HUES64 (cell line): Measurements from ENCODE around the gene ITGA8. TPM values are rescaled to one million over a fixed set of nuclear protein-coding genes. Genes with fewer than 3 reads are reported as not detected.
"Not testable (repeated sequence)": the region's sequence is repeated elsewhere in the genome, so short reads cannot be mapped to it uniquely, and the experiment has no call there.

Source experiments
- H3K27ac ChIP-seq: 2 replicates; pipeline ENCODE4 v1.7.0; 2013; ENCODE audit warnings: low read depth, low read length, inconsistent platforms
- H3K27me3 ChIP-seq: 2 replicates; pipeline ENCODE4 v1.6.1; 2013; ENCODE audit warnings: mild to moderate bottlenecking, low read length; ENCODE audit not compliant: insufficient read depth
- H3K36me3 ChIP-seq: 2 replicates; pipeline ENCODE4 v1.6.1; 2013; ENCODE audit warnings: mild to moderate bottlenecking, low read length; ENCODE audit not compliant: insufficient read depth
- H3K4me1 ChIP-seq: 2 replicates; pipeline ENCODE4 v1.6.1; 2013; ENCODE audit warnings: mild to moderate bottlenecking, low read length, moderate library complexity; ENCODE audit not compliant: insufficient read depth
- H3K4me3 ChIP-seq: 2 replicates; pipeline ENCODE4 v1.5.1; 2013; ENCODE audit warnings: mild to moderate bottlenecking, low read length, moderate library complexity
- H3K9ac ChIP-seq: 2 replicates; pipeline ENCODE4 v1.6.1; 2013; ENCODE audit warnings: mild to moderate bottlenecking, low read depth, low read length
- H3K9me3 ChIP-seq: 2 replicates; pipeline ENCODE4 v1.6.1; 2013; ENCODE audit warnings: low read depth, low read length; ENCODE audit not compliant: insufficient read depth
- WGBS: fragments of 150-250, 120-280 bp; methylation state at CpG from one replicate; pipeline ENCODE4 v1.1.7; 2013; ENCODE audit warnings: missing lambda C conversion rate; 5-methylcytosine and 5-hydroxymethylcytosine counted together
- polyA plus RNA-seq, 2 experiments: library from polyadenylated mRNA; stranded (reverse); fragments of 50-300 nt; gene quantifications; one replicate each; pipeline ENCODE4 v1.2.3, GENCODE V29; 2013

ITGA8 gene
- 1.6 TPM for polyA plus RNA-seq (2013, experiment 1 of 2)
- 2.4 TPM for polyA plus RNA-seq (2013, experiment 2 of 2)

DNA sequence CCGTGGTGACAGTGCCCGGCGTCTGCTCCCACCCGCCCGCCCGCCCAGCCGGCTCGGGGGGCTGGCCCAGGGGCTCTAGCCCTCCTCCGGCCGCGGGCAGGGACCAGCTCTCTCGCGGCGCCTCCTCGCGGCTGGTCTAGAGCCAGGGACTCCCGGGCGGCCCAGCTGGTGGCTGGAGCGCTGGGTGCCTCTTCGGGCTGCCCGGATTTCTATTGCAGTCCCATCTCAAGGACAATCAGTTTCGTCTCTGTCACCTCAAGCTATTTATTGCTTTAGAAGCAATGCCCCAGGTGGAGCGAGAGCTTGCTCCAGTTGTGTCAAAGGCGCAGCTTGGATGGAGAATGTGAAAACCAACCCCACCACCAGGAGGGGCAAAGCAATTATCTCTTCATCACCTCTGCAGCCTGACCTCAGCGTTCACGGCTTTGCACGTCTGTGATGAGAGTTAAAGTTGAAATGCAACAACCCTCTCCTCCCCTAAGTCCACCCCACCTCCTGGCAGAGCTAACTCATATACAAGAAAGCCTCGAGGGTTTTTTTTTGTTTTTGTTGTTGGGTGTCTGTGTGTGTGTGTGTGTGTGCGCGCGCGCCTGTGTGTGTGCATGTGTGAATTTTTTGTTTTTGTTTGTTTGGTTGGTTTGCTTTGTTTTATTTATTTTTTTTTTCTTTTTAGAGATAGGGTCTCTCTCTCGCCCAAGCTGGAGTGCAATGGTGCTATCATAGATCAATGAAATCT is at the start of gene ITGA8:
TSS of gene ITGA8 (minus strand) at position 24 of the 736 bp plus-strand sequence. CDS start 151 bp downstream, outside the sequence.
- Histone ChIP-seq H3K4me3 (peak within 1 kb of the TSS; percentile 53), H3K9ac (no peak within 1 kb of the TSS), H3K27me3 (peaks cover 41% of the 10 kb centered on the region), H3K4me1 (no peaks in the 10 kb centered on the region), H3K27ac (no peak within 1 kb of the TSS), H3K36me3 (no peaks in the 10 kb centered on the region), H3K9me3 (no peaks in the 10 kb centered on the region)
- 16% methylated on average over 30 of the region's 33 CpGs for WGBS

DNA sequence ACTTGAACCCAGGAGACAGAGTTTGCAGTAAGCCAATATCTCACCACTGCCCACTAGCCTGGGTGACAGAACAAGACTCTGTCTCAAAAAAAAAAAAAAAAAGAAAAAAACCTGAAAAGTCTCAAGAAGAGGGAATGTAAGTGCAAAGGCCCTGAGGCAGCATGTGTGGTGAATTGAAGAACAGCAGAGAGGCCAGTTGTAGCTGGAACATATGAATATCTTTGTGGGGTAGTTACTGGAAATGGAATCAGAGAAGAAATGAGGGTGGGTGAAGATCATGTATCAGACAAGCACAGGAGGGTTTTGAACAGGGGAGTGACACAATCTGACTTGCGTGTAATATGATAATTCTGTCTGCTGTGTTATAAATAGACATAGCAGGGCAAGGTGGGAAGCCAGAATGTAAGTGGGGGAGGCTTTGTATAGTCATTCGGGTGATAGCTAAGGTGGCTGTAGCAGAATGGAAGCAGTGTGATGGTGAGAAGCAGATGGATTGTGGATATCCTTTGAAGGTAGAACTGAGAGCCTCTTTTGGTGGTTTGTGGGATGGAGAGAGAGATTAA is 45.3 kb upstream of the ITGA8 start:
- H3K27ac ChIP-seq = no peak overlapping the region
- H3K4me3 ChIP-seq = no peak overlapping the region
- H3K9me3 ChIP-seq = no peaks in the 10 kb centered on the region
- no peaks in the 10 kb centered on the region for H3K36me3 ChIP-seq
- WGBS = 91% methylated on average over 2 of the region's 2 CpGs
- H3K4me1 ChIP-seq = no peaks in the 10 kb centered on the region
- no peak overlapping the region for H3K9ac ChIP-seq
- no peaks in the 10 kb centered on the region for H3K27me3 ChIP-seq

DNA sequence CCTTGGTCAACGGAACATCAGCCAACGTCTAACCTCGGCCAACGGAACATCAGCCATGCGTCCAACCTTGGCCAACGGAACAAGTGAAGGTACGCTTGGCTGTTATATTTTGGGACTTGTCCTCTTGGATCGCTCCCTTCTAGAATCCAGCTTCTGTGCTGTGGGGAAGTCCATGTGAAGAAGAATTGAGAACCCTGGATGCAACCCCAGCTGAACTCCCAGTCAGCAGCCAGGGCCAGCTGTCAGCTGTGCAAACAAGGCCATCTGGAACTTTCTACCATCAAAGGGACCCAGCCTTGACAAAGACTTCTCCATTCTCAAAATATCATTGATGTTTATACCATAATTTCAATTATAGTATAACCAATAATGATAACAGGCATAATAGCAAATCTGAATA is 43.3 kb upstream of the ITGA8 start:
- no peak overlapping the region for H3K9ac ChIP-seq
- H3K4me3 ChIP-seq = no peak overlapping the region
- H3K27me3 ChIP-seq = no peaks in the 10 kb centered on the region
- no peaks in the 10 kb centered on the region for H3K4me1 ChIP-seq
- no peaks in the 10 kb centered on the region for H3K9me3 ChIP-seq
- no peak overlapping the region for H3K27ac ChIP-seq
- no peaks in the 10 kb centered on the region for H3K36me3 ChIP-seq
- WGBS = 98% methylated on average over 8 of the region's 8 CpGs

DNA sequence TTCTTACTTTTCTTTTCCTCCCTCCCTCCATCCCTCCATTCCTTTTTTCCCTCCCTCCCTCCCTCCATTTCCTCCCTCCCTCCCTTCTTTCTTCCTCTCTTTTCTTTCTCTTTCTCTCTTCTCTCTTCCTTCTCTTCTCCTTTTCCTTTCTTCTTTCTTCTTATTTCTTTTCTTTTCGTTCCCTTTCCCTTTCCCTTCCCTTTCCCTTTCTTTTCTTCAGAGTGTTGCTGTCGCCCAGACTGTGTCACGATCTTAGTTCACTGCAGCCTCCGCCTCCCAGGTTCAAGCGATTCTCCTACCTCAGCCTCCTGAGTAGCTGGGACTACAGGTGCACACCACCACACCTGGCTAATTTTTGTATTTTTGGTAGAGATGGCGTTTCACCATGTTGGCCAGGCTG is 42.5 kb upstream of the ITGA8 start:
- 93% methylated on average over 6 of the region's 6 CpGs for WGBS
- H3K36me3 ChIP-seq, H3K4me3 ChIP-seq, H3K9ac ChIP-seq, H3K9me3 ChIP-seq, H3K4me1 ChIP-seq, H3K27me3 ChIP-seq, H3K27ac ChIP-seq: not testable (repeated sequence)

DNA sequence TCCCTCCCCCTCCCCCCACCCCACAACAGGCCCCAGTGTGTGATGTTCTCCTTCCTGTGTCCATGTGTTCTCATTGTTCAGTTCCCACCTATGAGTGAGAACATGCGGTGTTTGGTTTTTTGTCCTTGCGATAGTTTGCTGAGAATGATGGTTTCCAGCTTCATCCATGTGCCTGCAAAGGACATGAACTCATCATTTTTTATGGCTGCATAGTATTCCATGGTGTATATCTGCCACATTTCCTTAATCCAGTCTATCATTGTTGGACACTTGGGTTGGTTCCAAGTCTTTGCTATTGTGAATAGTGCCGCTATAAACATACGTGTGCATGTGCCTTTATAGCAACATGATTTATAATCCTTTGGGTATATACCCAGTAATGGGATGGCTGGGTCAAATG is 41.5 kb upstream of the ITGA8 start:
- H3K9me3 ChIP-seq, H3K27ac ChIP-seq, H3K36me3 ChIP-seq, H3K4me3 ChIP-seq, H3K27me3 ChIP-seq, H3K9ac ChIP-seq, H3K4me1 ChIP-seq: not testable (repeated sequence)
- WGBS = 100% methylated on average over 2 of the region's 4 CpGs

DNA sequence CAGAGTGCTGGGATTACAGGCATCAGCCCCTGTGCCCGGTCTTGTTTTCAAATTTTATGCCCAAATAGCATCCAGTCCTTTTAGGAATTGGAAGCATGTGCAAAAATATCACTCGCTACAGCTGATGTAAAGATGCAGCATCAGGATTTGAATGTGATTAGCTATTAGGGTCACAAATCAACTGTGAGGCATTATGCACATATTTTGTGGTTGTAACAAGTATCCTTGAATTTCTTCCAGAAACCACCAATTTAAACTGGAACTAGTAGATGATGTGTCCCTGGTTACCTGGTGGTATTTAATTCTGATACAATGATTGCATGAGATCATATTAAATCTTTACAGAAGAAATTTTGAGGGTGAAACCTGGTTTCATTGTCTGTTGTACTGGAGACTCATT is 41.0 kb upstream of the ITGA8 start:
- 94% methylated on average over 2 of the region's 2 CpGs for WGBS
- no peaks in the 10 kb centered on the region for H3K4me1 ChIP-seq
- H3K9me3 ChIP-seq = no peaks in the 10 kb centered on the region
- H3K27me3 ChIP-seq = no peaks in the 10 kb centered on the region
- no peak overlapping the region for H3K9ac ChIP-seq
- H3K4me3 ChIP-seq = no peak overlapping the region
- no peaks in the 10 kb centered on the region for H3K36me3 ChIP-seq
- no peak overlapping the region for H3K27ac ChIP-seq

DNA sequence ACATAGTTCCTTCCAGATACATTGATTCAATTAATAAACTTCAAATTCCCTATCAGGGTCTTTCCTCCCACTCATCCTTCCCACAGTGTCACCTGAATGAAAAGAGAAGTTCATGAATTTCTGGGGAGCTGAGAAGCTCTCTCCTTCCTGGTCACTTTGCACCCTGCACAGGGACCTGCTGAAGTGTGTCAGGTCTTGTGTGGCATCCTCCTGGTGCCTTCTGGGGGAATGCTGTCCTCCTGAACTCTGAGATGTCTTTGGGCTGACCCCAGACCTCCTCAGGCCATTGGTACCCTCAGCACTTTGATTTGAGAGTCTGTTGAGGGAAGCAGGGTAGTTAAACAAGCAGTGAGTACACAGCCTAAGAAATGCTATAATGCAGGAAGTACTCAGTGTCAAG is 39.5 kb upstream of the ITGA8 start:
- Histone ChIP-seq H3K4me1 (no peaks in the 10 kb centered on the region), H3K9me3 (no peaks in the 10 kb centered on the region), H3K4me3 (no peak overlapping the region), H3K36me3 (no peaks in the 10 kb centered on the region), H3K27me3 (no peaks in the 10 kb centered on the region), H3K9ac (no peak overlapping the region), H3K27ac (no peak overlapping the region)

DNA sequence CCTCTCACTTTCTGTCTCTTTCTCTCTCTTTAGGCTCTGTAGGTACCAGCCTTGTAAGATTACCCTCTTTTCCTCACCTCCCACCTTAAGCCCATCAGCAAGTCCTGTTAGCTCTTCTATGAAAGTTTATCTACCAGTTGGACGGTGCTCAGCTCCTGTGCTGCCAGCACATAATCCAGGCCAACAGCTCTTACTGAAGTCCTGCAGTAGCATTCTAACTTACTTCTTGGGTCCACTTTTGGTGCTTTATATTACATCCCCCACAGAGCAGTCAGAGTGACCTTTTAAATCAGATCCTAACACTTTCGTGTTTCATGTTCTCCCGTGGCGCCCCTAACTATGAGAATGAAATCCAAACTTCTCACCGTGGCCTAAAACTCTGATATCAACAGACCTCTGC is 38.9 kb upstream of the ITGA8 start:
- H3K27ac ChIP-seq = no peak overlapping the region
- WGBS = 93% methylated on average over 5 of the region's 5 CpGs
- no peaks in the 10 kb centered on the region for H3K36me3 ChIP-seq
- H3K4me1 ChIP-seq = no peaks in the 10 kb centered on the region
- H3K9me3 ChIP-seq = no peaks in the 10 kb centered on the region
- H3K9ac ChIP-seq = no peak overlapping the region
- H3K27me3 ChIP-seq = no peaks in the 10 kb centered on the region
- H3K4me3 ChIP-seq = no peak overlapping the region

DNA sequence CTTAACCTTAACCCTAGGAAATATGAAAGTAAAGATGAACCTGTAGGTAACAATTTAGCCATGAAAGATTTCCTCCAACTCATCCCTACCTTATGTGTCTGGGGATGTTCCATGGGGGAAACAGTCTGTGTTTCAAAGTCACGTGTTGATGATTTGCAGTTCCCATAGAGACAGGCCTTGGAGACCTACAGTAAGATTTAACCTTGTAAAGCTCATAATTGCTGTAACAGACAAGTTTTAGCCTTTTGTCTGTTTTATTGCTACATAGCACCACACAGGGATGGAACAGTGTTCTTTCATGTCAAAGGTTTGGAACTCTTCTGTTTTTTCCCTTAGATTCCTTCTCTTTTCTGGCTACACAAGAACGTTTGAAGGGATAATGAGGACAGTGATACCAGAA is 35.2 kb upstream of the ITGA8 start:
- H3K9ac ChIP-seq = no peak overlapping the region
- no peaks in the 10 kb centered on the region for H3K9me3 ChIP-seq
- 88% methylated on average over 2 of the region's 2 CpGs for WGBS
- no peaks in the 10 kb centered on the region for H3K27me3 ChIP-seq
- no peak overlapping the region for H3K27ac ChIP-seq
- H3K4me1 ChIP-seq = no peaks in the 10 kb centered on the region
- H3K4me3 ChIP-seq = no peak overlapping the region
- no peaks in the 10 kb centered on the region for H3K36me3 ChIP-seq

DNA sequence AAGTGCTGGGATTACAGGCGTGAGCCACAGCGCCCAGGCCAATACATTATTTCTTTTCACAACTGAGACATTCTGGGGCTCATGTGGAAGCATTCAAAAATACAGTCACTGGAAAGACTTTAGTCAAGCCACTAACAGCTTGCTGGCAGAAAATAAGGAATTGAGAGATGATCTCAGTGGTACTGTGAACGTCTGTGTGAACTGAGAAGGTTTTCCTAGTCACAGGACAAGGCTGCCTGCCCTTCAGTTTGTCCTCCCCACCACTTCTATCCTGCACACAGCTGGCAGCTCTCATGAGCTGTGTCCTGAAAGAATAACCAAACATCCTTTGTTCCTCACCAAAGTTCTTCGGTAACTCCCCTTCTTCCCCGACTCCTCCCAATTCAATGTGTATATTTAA is 31.3 kb upstream of the ITGA8 start:
- WGBS = 91% methylated on average over 5 of the region's 5 CpGs
- H3K9ac ChIP-seq = no peak overlapping the region

DNA sequence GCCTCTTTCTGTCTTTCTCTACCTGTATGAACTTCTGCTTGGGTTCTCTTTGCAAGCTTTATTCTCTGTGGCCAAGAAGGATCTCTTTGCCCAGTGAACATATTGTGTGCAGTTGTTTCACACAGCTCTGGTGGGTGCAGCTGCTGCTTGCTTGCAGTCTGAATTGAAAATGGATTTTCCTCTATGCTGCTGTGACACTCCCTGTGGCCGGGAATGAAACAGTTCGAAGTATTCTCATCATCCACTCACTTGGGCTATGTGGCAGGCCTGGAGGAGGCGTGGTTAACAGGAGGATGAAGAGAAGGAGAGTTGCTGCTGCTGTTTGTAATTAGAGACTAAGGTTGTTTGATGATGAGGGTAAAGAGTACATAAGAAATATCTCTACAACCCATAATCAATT is 28.4 kb upstream of the ITGA8 start:
- 94% methylated on average over 2 of the region's 3 CpGs for WGBS
- no peak overlapping the region for H3K9ac ChIP-seq
- H3K9me3 ChIP-seq = no peaks in the 10 kb centered on the region
- H3K27me3 ChIP-seq = no peaks in the 10 kb centered on the region
- H3K4me1 ChIP-seq = no peaks in the 10 kb centered on the region
- H3K27ac ChIP-seq = no peak overlapping the region
- H3K36me3 ChIP-seq = no peaks in the 10 kb centered on the region
- H3K4me3 ChIP-seq = no peak overlapping the region

More for the DNA sequence above, 31.3 kb upstream of the ITGA8 start:
- no peaks in the 10 kb centered on the region for H3K27me3 ChIP-seq
- no peaks in the 10 kb centered on the region for H3K36me3 ChIP-seq
- no peaks in the 10 kb centered on the region for H3K9me3 ChIP-seq
- no peaks in the 10 kb centered on the region for H3K4me1 ChIP-seq
- no peak overlapping the region for H3K4me3 ChIP-seq
- H3K27ac ChIP-seq = no peak overlapping the region

DNA sequence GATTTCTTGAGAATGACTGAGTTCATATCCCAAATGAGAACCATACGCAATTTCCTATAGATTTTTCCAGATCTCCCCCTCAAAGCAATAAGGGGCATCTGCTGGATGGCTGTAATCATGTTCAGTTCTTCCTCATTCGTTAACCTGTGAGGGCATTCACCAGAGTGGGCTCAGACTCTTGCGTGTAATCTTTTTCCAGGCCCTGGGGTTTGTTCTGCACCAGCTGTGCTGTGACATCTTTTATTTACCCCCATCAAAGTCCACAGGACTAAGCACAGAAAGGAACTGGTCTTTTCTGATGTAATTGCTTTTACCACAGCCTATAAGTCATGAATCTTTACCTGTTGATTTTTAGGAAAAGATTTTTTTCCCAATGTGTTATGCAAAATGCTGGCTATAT is 27.9 kb upstream of the ITGA8 start:
- 91% methylated on average over 3 of the region's 3 CpGs for WGBS
- no peaks in the 10 kb centered on the region for H3K4me1 ChIP-seq
- no peak overlapping the region for H3K9ac ChIP-seq
- no peak overlapping the region for H3K27ac ChIP-seq
- no peak overlapping the region for H3K4me3 ChIP-seq
- H3K36me3 ChIP-seq = no peaks in the 10 kb centered on the region
- H3K9me3 ChIP-seq = no peaks in the 10 kb centered on the region
- no peaks in the 10 kb centered on the region for H3K27me3 ChIP-seq
